ENCODE results near the gene RIMS1. TPM values are rescaled to one million over a fixed set of nuclear protein-coding genes. Genes with fewer than 3 reads are reported as not detected.

Gene RIMS1
- total RNA-seq, 2 donors from 2014 or later, result 3.5 to 5.7 TPM

- no peaks in the 10 kb centered on the region for H3K36me3 ChIP-seq
- no peak for TF ChIP-seq CTCF (IDR thresholded peaks at IDR 0.05)
- no peak for ATAC-seq (ENCODE audit: insufficient number of reproducible peaks, low FRiP score, low read depth)
- DNase-seq (ENCODE audit: low spot score), result no peak
- H3K4me3 ChIP-seq, result no peak overlapping the region
- H3K4me1 ChIP-seq (ENCODE audit: control insufficient read depth in 1 of 2, low read depth in 2 of 2), result no peaks in the 10 kb centered on the region
- no peaks in the 10 kb centered on the region for H3K27me3 ChIP-seq (replicated peaks; ENCODE audit: insufficient read depth)
- H3K27ac ChIP-seq, result no peak overlapping the region
- H3K9me3 ChIP-seq, result no peaks in the 10 kb centered on the region
Measured at GRCh38 chr6:72271531-72271930, 385.2 kb downstream of the RIMS1 start.

GRCh38 chr6:72272958-72273357 lies 386.6 kb downstream of the RIMS1 start:
- no peak for DNase-seq (ENCODE audit: low spot score)
- Histone ChIP-seq H3K27ac (no peak overlapping the region), H3K9me3 (no peaks in the 10 kb centered on the region), H3K36me3 (no peaks in the 10 kb centered on the region), H3K27me3 (replicated peaks; ENCODE audit: insufficient read depth) (no peaks in the 10 kb centered on the region), H3K4me1 (ENCODE audit: control insufficient read depth in 1 of 2, low read depth in 2 of 2) (no peaks in the 10 kb centered on the region), H3K4me3 (no peak overlapping the region)
- no peak for TF ChIP-seq CTCF (IDR thresholded peaks at IDR 0.05)
- no peak for ATAC-seq (ENCODE audit: insufficient number of reproducible peaks, low FRiP score, low read depth)

GRCh38 chr6:72275888-72276287 lies 389.5 kb downstream of the RIMS1 start:
- Histone ChIP-seq H3K27me3 (replicated peaks; ENCODE audit: insufficient read depth) (no peaks in the 10 kb centered on the region), H3K36me3 (no peaks in the 10 kb centered on the region), H3K4me1 (ENCODE audit: control insufficient read depth in 1 of 2, low read depth in 2 of 2) (no peaks in the 10 kb centered on the region), H3K4me3 (no peak overlapping the region), H3K27ac (no peak overlapping the region), H3K9me3 (no peaks in the 10 kb centered on the region)
- DNase-seq (ENCODE audit: low spot score), result no peak
- no peak for TF ChIP-seq CTCF (IDR thresholded peaks at IDR 0.05)
- ATAC-seq (ENCODE audit: insufficient number of reproducible peaks, low FRiP score, low read depth), result no peak

GRCh38 chr6:72282201-72282600 lies 395.9 kb downstream of the RIMS1 start:
- DNase-seq (ENCODE audit: low spot score), result no peak
- ATAC-seq (ENCODE audit: insufficient number of reproducible peaks, low FRiP score, low read depth), result no peak
- Histone ChIP-seq H3K27me3 (replicated peaks; ENCODE audit: insufficient read depth) (no peaks in the 10 kb centered on the region), H3K4me1 (ENCODE audit: control insufficient read depth in 1 of 2, low read depth in 2 of 2) (no peaks in the 10 kb centered on the region), H3K9me3 (no peaks in the 10 kb centered on the region), H3K27ac (no peak overlapping the region), H3K36me3 (no peaks in the 10 kb centered on the region), H3K4me3 (no peak overlapping the region)
- TF ChIP-seq CTCF (IDR thresholded peaks at IDR 0.05), result no peak

GRCh38 chr6:72283571-72283970 lies 397.2 kb downstream of the RIMS1 start:
- no peak for DNase-seq (ENCODE audit: low spot score)
- H3K36me3 ChIP-seq, result no peaks in the 10 kb centered on the region
- H3K27ac ChIP-seq, result no peak overlapping the region
- H3K27me3 ChIP-seq (replicated peaks; ENCODE audit: insufficient read depth), result no peaks in the 10 kb centered on the region
- H3K9me3 ChIP-seq, result no peaks in the 10 kb centered on the region
- ATAC-seq (ENCODE audit: insufficient number of reproducible peaks, low FRiP score, low read depth), result no peak
- H3K4me1 ChIP-seq (ENCODE audit: control insufficient read depth in 1 of 2, low read depth in 2 of 2), result no peaks in the 10 kb centered on the region
- TF ChIP-seq CTCF (IDR thresholded peaks at IDR 0.05), result no peak
- H3K4me3 ChIP-seq, result no peak overlapping the region
